ENCODE data around the gene ARID1A.
A peak's percentile ranks its signal among the peaks of the same experiment; 100 is the strongest.
"Not testable (repeated sequence)": the region's sequence is repeated elsewhere in the genome, so short reads cannot be mapped to it uniquely, and the experiment has no call there.

ARID1A gene

DNA sequence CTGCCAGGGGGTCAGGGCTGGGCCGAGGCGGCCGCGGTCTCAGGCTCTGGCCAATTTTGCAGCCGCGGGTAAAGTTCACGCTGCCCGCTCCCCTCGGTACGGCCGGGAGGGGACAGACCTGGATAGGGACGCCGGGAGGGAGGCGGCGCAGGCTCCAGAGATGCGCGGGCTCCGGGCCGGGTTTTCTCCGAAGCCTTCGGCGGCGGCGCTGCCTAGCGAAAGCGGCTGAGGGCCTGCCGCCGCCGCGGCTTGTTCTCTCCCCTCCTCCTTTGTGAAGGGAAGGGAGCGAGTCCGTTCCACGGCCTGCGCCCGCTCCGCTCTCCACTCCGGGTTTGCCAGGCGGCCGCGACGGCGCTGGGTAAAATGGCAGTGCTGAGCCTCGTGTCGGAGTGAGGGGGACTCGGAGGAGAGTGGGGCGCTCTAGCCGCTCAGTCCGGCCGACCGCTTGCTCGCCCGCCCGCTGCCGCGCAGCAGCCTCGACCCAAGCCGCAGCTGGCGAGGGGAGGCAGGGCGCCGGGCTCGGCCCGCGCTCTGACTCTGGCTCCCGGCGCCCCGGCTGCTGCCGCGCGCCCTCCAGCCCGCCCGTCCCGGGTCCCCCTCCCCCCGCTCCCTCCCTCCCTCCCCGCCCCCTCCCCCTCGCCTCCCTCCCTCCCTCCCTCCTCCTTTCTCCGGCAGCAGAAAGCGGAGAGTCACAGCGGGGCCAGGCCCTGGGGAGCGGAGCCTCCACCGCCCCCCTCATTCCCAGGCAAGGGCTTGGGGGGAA is at the start of gene ARID1A:
Gene ARID1A (plus strand): TSS at position 660 of the 763 bp plus-strand sequence. CDS start 389 bp downstream, outside the sequence.
- peak; percentile 90 for DNase-seq
- in situ Hi-C loops (cut with HindIII; ENCODE audit: low pct_ligation_motif_present, low pct_unique_long_range_greater_than_20kb, low sequenced_read_pairs): no loop called here

DNA sequence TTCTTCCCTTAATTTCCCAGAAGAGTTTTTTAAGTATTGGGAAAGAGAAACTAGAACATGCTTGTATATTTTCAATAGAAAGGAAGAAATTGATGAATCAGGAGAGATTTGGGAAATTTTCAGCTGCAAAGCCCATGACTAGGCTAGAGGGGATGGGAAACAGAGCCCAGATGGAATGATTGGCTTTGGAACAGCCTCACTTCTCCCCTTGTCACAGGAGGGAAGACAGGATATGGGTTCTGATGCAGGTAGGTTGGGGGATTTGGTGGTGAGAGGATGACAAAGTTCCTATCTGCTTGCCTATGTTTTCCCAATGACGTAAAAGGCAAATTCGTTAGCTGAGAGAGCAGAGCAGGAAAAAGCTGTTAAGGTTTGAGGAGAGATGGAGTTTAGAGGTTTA is 31.0 kb upstream of the ARID1A start:
- no peak for DNase-seq
- in situ Hi-C loops (cut with HindIII; ENCODE audit: low pct_ligation_motif_present, low pct_unique_long_range_greater_than_20kb, low sequenced_read_pairs): no loop called here

DNA sequence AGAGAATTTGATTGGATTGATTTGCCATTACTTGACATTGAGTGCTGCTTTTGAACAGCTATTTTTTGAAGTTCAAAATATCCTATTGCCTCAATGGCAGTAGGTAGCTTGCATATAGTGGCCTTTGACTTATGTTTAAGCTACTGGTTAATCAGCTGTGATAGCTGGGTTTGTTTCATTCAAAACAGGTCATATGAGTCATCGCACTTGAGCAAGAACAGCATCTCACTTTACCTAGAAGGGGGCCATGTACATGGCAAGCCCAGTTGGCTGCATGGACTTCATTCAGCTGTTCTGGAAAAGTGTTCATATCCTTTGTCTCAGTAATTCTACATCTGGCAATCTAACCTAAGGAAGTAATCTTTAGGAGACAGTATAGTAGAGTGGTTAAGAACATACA is 29.0 kb upstream of the ARID1A start:
- no peak for DNase-seq
- in situ Hi-C loops (cut with HindIII; ENCODE audit: low pct_ligation_motif_present, low pct_unique_long_range_greater_than_20kb, low sequenced_read_pairs): no loop called here

DNA sequence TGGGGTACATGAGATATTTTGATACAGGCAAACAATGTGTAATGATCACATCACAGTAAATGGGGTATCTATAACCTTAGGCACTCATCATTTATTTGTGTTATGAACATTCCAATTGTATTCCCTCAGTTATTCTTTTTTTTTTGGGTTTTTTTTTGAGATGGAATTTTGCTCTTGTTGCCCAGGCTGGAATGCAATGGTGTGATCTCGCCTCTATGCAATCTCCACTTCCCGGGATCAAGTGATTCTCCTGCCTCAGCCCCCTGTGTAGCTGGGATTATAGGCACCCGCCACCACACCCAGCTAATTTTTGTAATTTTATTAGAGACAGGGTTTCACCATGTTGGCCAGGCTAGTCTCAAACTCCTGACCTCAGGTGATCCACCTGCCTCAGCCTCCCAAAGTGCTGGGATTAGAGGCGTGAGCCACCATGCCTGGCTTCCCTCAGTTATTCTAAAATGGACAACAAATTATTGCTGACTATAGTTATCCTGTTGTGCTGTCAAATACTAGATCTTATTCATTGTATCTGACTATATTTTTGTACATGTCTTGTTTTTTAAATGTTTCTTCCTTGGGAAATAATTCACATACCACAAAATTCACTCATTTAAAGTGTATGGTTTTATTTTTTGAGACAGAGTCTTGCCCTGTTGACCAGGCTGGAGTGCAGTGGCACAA is 27.6 kb upstream of the ARID1A start:
- in situ Hi-C loops (cut with HindIII; ENCODE audit: low pct_ligation_motif_present, low pct_unique_long_range_greater_than_20kb, low sequenced_read_pairs): not testable (repeated sequence)

DNA sequence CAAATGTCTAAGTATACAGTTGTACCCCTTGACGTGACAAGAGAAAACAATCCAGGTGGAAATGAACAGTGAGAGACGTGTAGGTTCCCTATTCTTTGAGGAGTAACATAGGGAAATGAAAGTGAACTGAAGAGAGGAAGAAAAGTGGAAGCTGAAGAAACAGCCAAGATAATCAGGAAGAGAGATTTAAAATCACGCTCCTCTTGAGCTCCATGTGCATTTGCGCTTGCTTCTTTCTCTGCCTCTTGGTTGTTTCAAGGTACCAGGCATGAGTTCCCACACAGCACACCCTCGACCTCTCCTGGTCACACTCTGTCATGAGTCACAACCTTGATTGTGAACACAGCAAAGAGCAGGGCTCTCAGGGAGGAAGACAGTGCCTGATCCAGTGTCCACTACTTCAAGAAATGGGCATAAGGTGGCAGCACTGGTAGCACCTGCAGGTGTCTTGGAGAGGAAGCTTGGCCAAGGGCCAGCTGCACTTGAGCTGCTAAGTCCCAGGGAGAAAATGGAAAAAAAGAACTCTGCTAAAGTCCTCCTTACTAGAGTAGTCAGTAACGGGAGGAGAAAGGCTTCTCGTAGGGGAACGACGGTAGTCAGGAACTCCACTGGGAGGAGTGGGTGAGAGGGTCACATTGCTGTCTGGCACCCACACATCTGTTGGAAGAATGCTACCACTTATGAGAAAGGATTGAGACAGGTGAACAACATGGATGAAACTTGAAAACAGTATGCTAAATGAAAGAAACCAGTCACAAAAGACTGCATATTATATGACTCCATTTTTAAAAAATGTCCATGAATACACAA is 18.3 kb upstream of the ARID1A start:
- in situ Hi-C loops (cut with HindIII; ENCODE audit: low pct_ligation_motif_present, low pct_unique_long_range_greater_than_20kb, low sequenced_read_pairs): no loop called here
- peak; percentile 90 for DNase-seq

More for the DNA sequence above, 27.6 kb upstream of the ARID1A start:
- DNase-seq: peak; percentile 10

DNA sequence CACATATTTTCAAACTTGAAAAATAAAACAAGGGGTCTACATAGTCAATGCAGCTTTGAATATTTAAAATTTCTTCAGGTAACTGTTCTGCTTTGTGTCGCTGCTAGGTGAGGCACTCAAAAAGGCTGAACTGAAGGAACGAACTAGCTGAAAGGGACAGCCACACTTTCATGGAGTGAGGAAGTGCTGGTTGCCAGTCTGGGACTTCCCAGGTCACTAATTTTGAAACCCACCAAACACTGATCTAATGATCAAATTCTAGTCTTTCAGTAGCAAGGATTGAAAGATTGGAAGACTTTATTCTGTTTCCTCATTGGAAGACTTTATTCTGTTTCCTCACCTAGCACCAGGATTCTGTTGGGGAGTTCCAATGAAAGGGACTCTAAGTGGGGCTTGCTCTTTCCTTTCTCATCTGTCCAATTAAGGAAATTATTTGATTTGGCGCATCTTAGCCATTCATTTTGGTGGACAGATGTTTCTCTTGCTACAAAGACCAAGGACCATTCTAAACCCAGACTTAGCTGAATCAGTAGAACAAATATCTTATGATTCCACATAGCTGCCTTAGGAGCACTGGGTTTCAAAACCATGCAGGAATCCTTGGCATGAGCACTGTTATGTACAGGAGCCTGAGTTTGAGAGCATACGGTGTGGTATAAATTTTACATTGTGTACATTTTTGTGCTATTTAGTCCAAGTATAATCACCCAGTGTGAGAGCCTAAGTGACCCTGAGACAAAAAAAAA is 10.9 kb upstream of the ARID1A start:
- in situ Hi-C loops (cut with HindIII; ENCODE audit: low pct_ligation_motif_present, low pct_unique_long_range_greater_than_20kb, low sequenced_read_pairs): no loop called here
- DNase-seq: no peak

DNA sequence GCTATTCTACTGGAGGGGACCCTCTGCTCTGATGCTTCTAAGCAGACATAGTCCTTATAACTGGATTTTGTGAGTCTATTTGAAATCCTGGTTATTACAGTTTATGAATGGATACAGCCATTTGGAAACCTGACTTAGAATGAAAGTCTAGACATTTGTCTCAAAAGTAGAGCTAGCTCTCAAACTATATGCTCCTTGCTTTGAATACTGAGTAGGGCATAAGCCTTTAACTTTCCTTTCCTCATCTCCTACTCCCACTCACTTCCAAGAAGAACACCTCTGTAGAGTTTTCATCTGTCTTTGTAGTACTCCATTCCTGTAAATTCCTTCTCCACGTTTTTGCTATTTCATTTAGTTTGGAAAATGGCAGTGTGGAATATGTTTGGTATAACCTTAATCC is 9.0 kb upstream of the ARID1A start:
- in situ Hi-C loops (cut with HindIII; ENCODE audit: low pct_ligation_motif_present, low pct_unique_long_range_greater_than_20kb, low sequenced_read_pairs): no loop called here
- DNase-seq: no peak

DNA sequence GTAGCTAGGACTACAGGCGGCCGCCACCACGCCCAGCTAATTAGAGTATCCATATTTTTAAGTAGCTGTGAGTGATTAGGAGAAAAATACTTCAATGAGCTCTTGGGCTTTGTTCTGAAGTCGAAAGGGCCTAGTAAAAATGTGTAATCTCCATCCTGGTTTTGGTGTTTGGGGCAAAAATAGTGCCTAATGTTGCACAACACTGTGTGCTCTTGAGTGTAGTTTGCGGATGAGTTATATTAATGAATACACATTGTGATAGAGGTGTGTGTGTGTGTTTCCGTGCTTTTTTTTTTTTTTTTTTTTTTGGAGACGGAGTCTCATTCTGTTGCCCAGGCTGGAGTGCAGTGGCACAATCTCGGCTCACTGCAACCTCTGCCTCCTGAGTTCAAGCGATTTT is 6.3 kb upstream of the ARID1A start:
- DNase-seq: no peak

DNA sequence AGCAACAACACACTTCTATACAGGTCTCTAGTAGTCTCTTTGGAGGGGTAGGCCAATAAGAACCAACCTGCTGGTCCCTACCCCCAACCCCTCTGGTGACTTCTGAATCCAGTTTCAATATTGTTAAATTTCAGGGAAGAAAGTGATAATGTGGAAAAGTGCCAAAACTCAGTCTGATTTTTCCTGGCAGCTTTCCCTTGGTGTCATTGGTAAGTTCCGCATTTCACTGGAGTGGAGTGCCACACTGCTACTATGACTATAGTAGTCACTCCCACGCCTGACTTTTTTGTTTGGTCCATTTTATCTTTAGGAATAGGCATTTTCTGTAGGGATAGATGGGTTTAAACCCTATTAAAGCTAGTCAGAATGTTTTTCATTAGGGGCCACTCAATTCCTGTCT is 5.7 kb upstream of the ARID1A start:
- no peak for DNase-seq
- in situ Hi-C loops (cut with HindIII; ENCODE audit: low pct_ligation_motif_present, low pct_unique_long_range_greater_than_20kb, low sequenced_read_pairs): no loop called here

More for the DNA sequence above, 6.3 kb upstream of the ARID1A start:
- in situ Hi-C loops (cut with HindIII; ENCODE audit: low pct_ligation_motif_present, low pct_unique_long_range_greater_than_20kb, low sequenced_read_pairs): no loop called here

DNA sequence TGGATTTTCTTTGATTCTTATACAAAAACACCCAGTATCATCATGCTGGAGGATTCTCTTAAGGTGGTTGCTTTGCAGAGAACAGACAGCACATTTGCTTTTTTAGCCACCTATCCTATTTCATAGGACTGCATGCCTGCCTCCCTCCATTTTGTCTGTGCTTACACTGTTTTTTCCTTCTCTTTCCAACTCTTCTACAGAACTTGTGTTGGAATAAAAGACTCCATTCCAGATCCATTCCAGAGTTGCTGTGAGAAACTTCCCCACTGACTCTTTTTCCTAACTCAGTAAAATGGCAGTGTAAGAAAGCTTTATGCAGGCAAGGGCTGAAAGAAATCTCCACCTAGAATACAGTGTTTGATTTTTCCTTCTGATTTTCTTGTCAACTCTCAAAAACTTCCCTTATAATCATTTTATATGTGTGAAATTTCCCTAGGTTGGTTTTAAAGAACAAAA is 5.2 kb upstream of the ARID1A start:
- in situ Hi-C loops (cut with HindIII; ENCODE audit: low pct_ligation_motif_present, low pct_unique_long_range_greater_than_20kb, low sequenced_read_pairs): no loop called here
- DNase-seq: no peak

DNA sequence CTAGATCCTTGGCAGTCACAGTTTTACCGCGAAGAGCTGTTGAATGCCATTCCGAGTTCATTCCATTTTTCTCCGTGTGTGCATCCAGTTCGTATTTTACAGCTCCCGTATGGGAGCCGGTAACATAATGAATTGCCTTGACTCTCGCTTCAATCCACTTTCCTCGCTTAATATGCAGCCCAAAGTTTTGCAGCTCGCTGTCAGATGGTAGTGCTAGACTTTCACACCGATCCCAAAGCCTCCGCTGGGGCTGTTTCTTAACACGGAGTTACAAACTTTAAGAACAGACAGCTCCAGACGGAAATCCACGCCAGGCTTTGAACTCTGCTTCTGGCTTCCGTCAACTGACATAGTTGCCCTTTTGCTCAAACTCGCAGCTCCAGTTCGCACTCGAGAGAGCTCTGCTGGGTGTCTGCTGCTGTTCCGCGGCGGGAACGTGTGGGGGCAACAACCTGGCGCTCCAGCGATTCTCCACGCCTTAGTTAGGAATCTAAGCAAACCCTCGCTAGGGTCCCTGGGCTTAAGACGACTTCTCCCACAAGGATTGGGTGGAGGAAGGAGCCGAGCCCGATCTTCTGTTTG is 3.5 kb upstream of the ARID1A start:
- in situ Hi-C loops (cut with HindIII; ENCODE audit: low pct_ligation_motif_present, low pct_unique_long_range_greater_than_20kb, low sequenced_read_pairs): no loop called here
- peak; percentile 89 for DNase-seq

DNA sequence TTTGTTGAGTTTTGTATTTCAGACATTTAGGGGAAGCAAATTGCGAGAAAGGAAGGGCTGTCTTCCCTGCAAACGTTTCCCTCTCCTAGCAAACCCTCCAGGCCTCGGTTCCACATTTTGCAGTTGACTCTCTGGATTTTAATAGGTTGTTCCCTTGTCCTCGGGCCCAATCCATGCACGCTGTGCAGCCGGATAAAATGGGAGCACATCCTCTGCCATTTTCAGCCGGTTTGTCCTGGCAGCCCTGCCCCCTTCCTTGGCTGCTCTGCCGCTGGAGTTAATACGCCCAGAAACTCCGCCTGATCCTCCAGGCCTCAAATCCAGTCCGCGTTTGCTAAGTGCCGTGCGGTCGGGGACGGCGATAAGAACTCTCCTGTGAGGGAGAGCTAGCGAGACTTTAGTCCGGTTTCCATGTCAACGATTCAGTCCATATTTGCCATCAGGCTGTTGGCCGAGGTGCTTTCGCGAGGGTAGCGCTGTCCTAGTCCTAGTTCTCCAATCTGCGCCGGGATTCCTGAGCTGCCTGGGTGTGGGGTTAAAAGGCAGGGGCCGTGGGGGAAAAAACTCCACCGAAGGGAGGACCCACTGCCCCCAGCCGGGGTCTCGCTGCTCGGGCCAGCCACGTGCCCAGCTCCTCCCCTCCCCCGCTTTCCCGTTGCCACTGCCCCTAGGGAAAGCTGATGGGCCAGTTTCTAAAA is 2.9 kb upstream of the ARID1A start:
- in situ Hi-C loops (cut with HindIII; ENCODE audit: low pct_ligation_motif_present, low pct_unique_long_range_greater_than_20kb, low sequenced_read_pairs): no loop called here
- DNase-seq: peak; percentile 96

DNA sequence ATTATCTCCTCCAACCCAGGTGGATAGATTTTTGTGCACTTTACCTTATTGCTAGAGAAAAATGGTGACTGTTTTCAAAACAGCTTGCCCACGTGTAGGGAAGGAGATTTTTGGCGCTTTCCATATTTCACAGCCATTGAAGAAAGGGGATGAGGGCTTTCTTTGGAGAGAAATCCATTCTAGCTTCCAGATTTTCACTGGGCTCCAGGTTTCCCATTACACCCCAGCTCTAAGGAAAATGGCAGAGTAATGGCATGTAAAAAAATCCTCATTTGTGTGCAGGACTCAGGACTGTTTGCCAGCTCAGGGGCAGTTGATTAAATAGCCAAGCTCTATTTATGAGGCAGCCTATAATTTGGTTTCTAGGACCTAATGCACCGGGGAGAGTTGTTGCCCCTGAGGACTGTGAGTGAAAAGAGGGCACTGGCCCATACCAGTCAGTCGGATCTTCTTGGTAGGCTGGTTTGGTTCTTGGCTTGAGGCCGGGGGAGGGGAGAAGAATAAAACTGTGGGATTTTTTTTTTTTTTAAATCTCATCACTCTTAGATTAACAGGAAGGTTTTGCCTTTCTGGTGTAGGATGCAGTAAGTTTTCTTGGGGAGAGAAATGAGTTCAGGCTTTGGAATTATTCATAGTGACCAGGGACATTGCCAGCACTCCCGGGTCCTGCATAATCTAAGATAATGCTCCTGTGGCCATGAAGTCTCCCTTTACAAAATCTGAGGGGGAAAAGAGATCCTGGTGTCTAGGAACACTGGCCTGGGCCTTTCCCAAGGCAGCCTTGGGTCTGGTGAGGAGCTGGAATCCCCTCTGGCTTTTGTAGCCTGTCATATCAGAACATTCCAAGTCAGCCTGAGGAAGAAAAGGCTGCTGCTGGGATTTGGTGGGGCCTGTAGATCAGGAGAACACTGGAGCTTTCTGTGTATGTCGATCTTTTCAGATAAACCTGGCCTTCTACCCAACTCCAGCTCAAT is 1.9 kb upstream of the ARID1A start:
- in situ Hi-C loops (cut with HindIII; ENCODE audit: low pct_ligation_motif_present, low pct_unique_long_range_greater_than_20kb, low sequenced_read_pairs): no loop called here
- no peak for DNase-seq

DNA sequence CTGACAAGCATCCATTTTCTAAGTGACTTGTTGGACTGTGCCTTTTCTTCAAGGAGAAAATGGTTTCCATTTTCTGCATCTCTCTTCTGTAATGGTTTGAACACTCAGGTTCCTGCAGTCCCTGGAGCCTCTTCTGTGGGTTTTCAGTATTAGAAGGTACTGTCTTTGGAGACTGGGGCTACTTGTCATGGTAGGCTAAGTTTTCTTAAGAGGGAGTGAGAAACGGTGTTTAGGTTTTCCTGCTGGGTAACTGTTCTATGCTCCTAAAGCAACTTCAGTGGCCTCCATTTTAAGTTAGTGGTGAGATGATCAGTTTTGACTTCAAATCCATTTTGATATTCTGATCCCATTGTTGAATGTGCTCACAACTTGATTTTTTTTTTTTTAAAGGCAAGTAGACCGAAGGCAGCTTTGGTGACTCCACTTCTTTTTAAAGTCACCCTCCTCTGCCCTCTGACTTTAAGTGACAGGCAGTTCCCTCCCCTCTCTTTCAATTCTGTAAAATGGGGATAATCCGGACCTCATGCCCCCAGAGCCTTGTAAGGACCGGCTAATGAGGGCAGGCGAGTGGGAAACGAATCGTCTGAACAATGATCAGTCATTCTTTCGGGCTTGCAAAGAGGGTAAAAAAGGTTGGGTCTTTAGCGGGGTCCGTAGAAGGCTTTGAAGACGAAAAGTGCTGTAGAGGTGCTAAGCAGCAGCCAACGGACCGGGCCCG is 1.0 kb upstream of the ARID1A start:
- in situ Hi-C loops (cut with HindIII; ENCODE audit: low pct_ligation_motif_present, low pct_unique_long_range_greater_than_20kb, low sequenced_read_pairs): no loop called here
- no peak for DNase-seq

DNA sequence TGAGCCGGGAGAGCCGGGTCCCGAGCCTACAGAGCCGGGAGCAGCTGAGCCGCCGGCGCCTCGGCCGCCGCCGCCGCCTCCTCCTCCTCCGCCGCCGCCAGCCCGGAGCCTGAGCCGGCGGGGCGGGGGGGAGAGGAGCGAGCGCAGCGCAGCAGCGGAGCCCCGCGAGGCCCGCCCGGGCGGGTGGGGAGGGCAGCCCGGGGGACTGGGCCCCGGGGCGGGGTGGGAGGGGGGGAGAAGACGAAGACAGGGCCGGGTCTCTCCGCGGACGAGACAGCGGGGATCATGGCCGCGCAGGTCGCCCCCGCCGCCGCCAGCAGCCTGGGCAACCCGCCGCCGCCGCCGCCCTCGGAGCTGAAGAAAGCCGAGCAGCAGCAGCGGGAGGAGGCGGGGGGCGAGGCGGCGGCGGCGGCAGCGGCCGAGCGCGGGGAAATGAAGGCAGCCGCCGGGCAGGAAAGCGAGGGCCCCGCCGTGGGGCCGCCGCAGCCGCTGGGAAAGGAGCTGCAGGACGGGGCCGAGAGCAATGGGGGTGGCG is 371 bp downstream of the ARID1A start:
- in situ Hi-C loops (cut with HindIII; ENCODE audit: low pct_ligation_motif_present, low pct_unique_long_range_greater_than_20kb, low sequenced_read_pairs): no loop called here
- DNase-seq: no peak
